CD4-positive, alpha-beta T cell (primary cell): ENCODE data around the gene IGSF8. TPM values are rescaled to one million over a fixed set of nuclear protein-coding genes. Genes with fewer than 3 reads are reported as not detected.
A peak's percentile ranks its signal among the peaks of the same experiment; 100 is the strongest.

Experiments
- ATAC-seq: fragments of 200-7000 bp; cut with Tn5 transposase; one replicate; pipeline ENCODE4 v1.10.0; 2022; ENCODE audit warnings: mild to moderate bottlenecking; ENCODE audit not compliant: poor library complexity
- CTCF ChIA-PET: fragments of 350-600 bp; sonication (Branson Sonifier 250); formaldehyde crosslinking; loops from one replicate; lab custom pipeline; 2021; ENCODE audit warnings: antibody characterized with exemption, inconsistent platforms; lab: Charles Lee
- POLR2A ChIA-PET: fragments of 350-600 bp; sonication (Branson Sonifier 250); formaldehyde crosslinking; loops from one replicate; lab custom pipeline; 2021; ENCODE audit warnings: antibody characterized with exemption, inconsistent platforms; lab: Charles Lee
- DNase-seq, 14 experiments: peaks; one replicate each; pipeline ENCODE4 v3.0.0-alpha.2; 2013 to 2020; ENCODE audit warnings: mixed read lengths in 2 of 14
- H3K27ac ChIP-seq, 2 donors: one replicate each; pipeline versions ENCODE4 v1.5.1 to v1.7.0; 2013; ENCODE audit warnings: low read length in 2 of 2, low read depth in 1 of 2, mild to moderate bottlenecking in 1 of 2
- H3K27me3 ChIP-seq, 2 experiments: 1 replicate in 1 of 2; 2 replicates in 1 of 2; pipeline versions ENCODE4 v1.6.1 to v1.7.0; 2013; ENCODE audit warnings: low read length in 2 of 2, control low read depth in 1 of 2, mild to moderate bottlenecking in 1 of 2, moderate library complexity in 1 of 2; ENCODE audit not compliant: insufficient read depth in 2 of 2, control insufficient read depth in 1 of 2
- H3K36me3 ChIP-seq: one replicate; pipeline ENCODE4 v1.6.1; 2013; ENCODE audit warnings: low read length, control low read depth; ENCODE audit not compliant: insufficient read depth
- H3K4me1 ChIP-seq: one replicate; pipeline ENCODE4 v1.6.1; 2013; ENCODE audit warnings: low read length, control low read depth; ENCODE audit not compliant: insufficient read depth
- H3K4me3 ChIP-seq: one replicate; pipeline ENCODE4 v1.5.1; 2013; ENCODE audit warnings: mild to moderate bottlenecking, low read length, moderate library complexity
- H3K9me3 ChIP-seq, 2 experiments: 1 replicate in 1 of 2; 2 replicates in 1 of 2; pipeline versions ENCODE4 v1.6.1 to v1.7.0; 2013; ENCODE audit warnings: low read length in 2 of 2, mild to moderate bottlenecking in 2 of 2, control low read depth in 1 of 2, moderate library complexity in 1 of 2; ENCODE audit not compliant: control insufficient read depth in 1 of 2, insufficient read depth in 1 of 2
- H3K27ac Mint-ChIP-seq: one replicate; pipeline ENCODE4 v1.8.0; 2020; ENCODE audit warnings: mixed read lengths
- H3K27me3 Mint-ChIP-seq: one replicate; pipeline ENCODE4 v1.8.0; 2021; ENCODE audit warnings: mixed read lengths
- H3K36me3 Mint-ChIP-seq: one replicate; pipeline ENCODE4 v1.8.0; 2021; ENCODE audit warnings: low read depth, mixed read lengths
- H3K4me1 Mint-ChIP-seq: one replicate; pipeline ENCODE4 v1.8.0; 2021; ENCODE audit warnings: low read depth, mixed read lengths
- H3K4me3 Mint-ChIP-seq: one replicate; pipeline ENCODE4 v1.8.0; 2020; ENCODE audit warnings: mild to moderate bottlenecking, mixed read lengths
- H3K9me3 Mint-ChIP-seq: one replicate; pipeline ENCODE4 v1.8.0; 2020; ENCODE audit warnings: mixed read lengths
- intact Hi-C, 2 experiments: fragments of 100-400 bp; cut with DNase I in 1 of 2; cut with micrococcal nuclease in 1 of 2; formaldehyde crosslinking; loops; one replicate each; pipeline versions ENCODE4 v1.15.1 to v1.9.0; 2023 to 2025; cut with DNase I, micrococcal nuclease
- total RNA-seq, 174 experiments: library from RNA in 2 of 174; stranded (reverse) in 2 of 174; gene quantifications; one replicate each; pipeline ENCODE4 v1.2.3 and lab custom pipeline; 2021 to 2026
- TF ChIP-seq, protein P1 (sequence below): fragments of 200-600 bp; IDR thresholded peaks from one replicate; pipeline ENCODE4 v1.8.0; 2022; ENCODE audit warnings: antibody characterized with exemption, mild to moderate bottlenecking

Gene IGSF8
- total RNA-seq, 2 experiments from 2014 or later = 33.1 to 33.7 TPM

DNA sequence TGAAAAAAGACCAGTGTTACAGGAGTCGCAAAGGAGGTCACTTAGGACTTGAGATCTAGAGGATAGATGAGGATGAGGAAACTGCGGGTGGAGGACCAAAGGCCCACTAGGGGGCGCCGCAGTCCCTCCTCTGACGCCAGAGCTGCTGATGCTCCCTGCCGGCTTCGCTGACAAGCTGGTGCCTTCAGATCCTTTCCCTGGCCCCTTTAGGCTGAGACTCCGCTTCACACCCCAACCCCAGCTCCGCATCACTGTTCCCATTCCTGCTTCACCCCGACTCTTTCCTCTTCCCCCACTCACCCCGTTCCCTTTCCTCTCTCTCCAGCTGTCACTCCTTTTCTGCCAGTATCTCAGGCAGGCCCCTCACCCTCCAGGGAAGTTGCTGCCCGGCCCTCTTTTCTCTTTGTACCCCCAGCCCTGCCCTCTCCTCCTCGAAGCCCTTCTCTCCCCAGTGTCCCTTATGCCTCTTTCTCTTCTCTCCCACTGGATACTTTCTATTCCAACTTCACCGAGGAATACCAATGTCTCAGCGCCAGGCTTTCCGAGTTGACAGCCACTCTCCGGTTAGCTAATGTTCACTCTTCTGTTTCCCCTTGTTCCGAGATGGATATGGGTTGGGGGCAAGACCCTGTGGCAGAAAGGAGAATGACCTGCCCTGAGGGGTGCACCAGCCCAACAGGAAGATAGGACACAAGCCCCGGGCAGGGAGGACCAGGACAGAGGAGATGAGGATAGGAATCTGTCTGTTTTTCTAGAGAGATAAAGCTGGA lies 12.5 kb downstream of the IGSF8 start:
- H3K4me3 ChIP-seq = no peak overlapping the region
- DNase-seq (peak; percentile 66 to 87 (median 73)), ATAC-seq (peak; percentile 71)
- peaks cover 15% of the 10 kb centered on the region for H3K4me1 ChIP-seq
- Mint-ChIP-seq H3K27me3 (peaks cover 24% of the 10 kb centered on the region), H3K27ac (peak overlapping the region; percentile 47), H3K4me1 (peaks cover 22% of the 10 kb centered on the region), H3K9me3 (no peaks in the 10 kb centered on the region), H3K4me3 (peak overlapping the region; percentile 58), H3K36me3 (peaks cover 44% of the 10 kb centered on the region)
- peaks cover 22 to 24% of the 10 kb centered on the region in 2 experiments for H3K27me3 ChIP-seq
- POLR2A ChIA-PET = interaction anchor here (1.2 to 1.8 kb wide), 3 partner anchors 11 to 15 kb away, joined by 4 to 23 read pairs (median 4); partner anchors contain the start of gene IGSF8
- H3K27ac ChIP-seq = no peak overlapping the region
- peaks cover 34% of the 10 kb centered on the region for H3K36me3 ChIP-seq
- intact Hi-C loops = loop anchor here (1.0 to 5.0 kb wide), 4 partner anchors 39 to 166 kb away; no protein-coding TSS in a partner anchor
- H3K9me3 ChIP-seq = peaks cover 0 to 3% of the 10 kb centered on the region in 2 experiments
- TF ChIP-seq, protein P1, sequence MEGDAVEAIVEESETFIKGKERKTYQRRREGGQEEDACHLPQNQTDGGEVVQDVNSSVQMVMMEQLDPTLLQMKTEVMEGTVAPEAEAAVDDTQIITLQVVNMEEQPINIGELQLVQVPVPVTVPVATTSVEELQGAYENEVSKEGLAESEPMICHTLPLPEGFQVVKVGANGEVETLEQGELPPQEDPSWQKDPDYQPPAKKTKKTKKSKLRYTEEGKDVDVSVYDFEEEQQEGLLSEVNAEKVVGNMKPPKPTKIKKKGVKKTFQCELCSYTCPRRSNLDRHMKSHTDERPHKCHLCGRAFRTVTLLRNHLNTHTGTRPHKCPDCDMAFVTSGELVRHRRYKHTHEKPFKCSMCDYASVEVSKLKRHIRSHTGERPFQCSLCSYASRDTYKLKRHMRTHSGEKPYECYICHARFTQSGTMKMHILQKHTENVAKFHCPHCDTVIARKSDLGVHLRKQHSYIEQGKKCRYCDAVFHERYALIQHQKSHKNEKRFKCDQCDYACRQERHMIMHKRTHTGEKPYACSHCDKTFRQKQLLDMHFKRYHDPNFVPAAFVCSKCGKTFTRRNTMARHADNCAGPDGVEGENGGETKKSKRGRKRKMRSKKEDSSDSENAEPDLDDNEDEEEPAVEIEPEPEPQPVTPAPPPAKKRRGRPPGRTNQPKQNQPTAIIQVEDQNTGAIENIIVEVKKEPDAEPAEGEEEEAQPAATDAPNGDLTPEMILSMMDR = peak; percentile 82
- CTCF ChIA-PET = interaction anchor here (0.5 to 4.1 kb wide), 23 partner anchors 8 to 1952 kb away, joined by 3 to 33 read pairs (median 3); partner anchors contain the start of genes IGSF8, KCNJ10 and PIGM

DNA sequence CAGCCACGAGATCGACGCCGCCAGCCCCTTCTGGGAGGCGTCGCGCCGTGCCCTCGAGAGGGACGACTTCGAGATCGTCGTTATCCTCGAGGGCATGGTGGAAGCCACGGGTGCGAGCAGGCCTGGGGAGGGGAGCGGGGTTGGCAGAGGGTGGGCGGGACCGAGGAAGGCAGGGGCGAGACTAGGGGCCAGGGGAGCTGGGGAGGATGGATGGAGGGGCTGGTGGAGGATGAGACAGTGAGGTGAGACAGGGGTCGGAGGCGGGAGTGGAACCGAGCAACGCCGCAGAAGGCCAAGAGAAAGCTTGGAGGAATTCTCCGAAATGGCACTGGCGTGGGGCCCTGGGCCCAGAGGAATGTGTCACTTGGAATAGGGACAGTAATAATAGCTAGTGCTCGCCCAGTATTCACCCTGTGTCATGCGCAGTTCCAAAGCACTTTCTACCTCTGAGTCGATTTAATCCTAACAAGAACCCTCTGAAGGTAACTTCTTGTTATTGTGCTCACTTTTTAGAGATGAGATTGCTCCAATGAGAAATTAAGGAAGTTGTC lies 13.6 kb downstream of the IGSF8 start:
- Mint-ChIP-seq H3K9me3 (no peaks in the 10 kb centered on the region), H3K4me3 (no peak overlapping the region), H3K36me3 (peaks cover 34% of the 10 kb centered on the region), H3K27me3 (peaks cover 34% of the 10 kb centered on the region), H3K4me1 (peaks cover 18% of the 10 kb centered on the region), H3K27ac (no peak overlapping the region)
- ATAC-seq (no peak), DNase-seq (no peak)
- Histone ChIP-seq H3K4me3 (no peak overlapping the region), H3K4me1 (peaks cover 15% of the 10 kb centered on the region), H3K27ac (no peak overlapping the region), H3K36me3 (peaks cover 24% of the 10 kb centered on the region), H3K27me3 (peaks cover 33% of the 10 kb centered on the region in 2 experiments), H3K9me3 (peaks cover 0 to 3% of the 10 kb centered on the region in 2 experiments)
- TF ChIP-seq, protein P1 = no peak
- ChIA-PET POLR2A (interaction anchor here (1.8 kb wide), 1 partner anchor 12 kb away, joined by 23 read pairs; the partner anchor contains the start of gene IGSF8), CTCF (interaction anchor here (1.2 to 4.1 kb wide), 9 partner anchors 12 to 357 kb away, joined by 3 to 33 read pairs (median 8); partner anchors contain the start of genes IGSF8 and PIGM)
- intact Hi-C loops = loop anchor here (1.0 to 5.0 kb wide), 5 partner anchors 38 to 167 kb away; no protein-coding TSS in a partner anchor
